ENCODE measurements around the gene IST1.

GRCh38 chr16:71954180-71954579 lies 58.8 kb downstream of the IST1 start:
- TF ChIP-seq POLR2A (IDR thresholded peaks at IDR 0.05) (no peak), CTCF (IDR thresholded peaks at IDR 0.05) (no peak)

Measured in thyroid gland (tissue), 4 donors.